ENCODE results near the gene CAMLG.

GRCh38 chr5:134735243-134735642 lies 3.1 kb upstream of the CAMLG start:
- TF ChIP-seq POLR2A (IDR thresholded peaks at IDR 0.05; ENCODE audit: low read length) = no peak
- TF ChIP-seq GATA1 (IDR thresholded peaks at IDR 0.05; ENCODE audit: low read depth, low read length) = no peak
